GM12891 (cell line): ENCODE results near the gene HMCN2. TPM values are rescaled to one million over a fixed set of nuclear protein-coding genes. Genes with fewer than 3 reads are reported as not detected.

ENCODE experiments used
- DNase-seq: peaks from one replicate; pipeline ENCODE4 v3.0.0; 2011; ENCODE audit warnings: low spot score; ENCODE audit not compliant: insufficient read length
- FAIRE-seq: peaks from 2 replicates; lab custom pipeline; 2011; peaks lifted over from hg19 to GRCh38; lab: Jason Lieb, UNC
- PAX5 ChIP-seq: IDR thresholded peaks from 2 replicates; pipeline ENCODE4 v1.6.1; 2011; ENCODE audit warnings: low read length, moderate library complexity, mild to moderate bottlenecking; ENCODE audit not compliant: insufficient read depth, severe bottlenecking
- POLR2A ChIP-seq: IDR thresholded peaks from 2 replicates; pipeline ENCODE4 v1.6.1; 2011; ENCODE audit warnings: low read depth, low read length, control low read depth
- POLR2AphosphoS5 ChIP-seq: IDR thresholded peaks from 2 replicates; pipeline ENCODE4 v1.6.1; 2011; ENCODE audit warnings: low read depth, low read length, control low read depth
- POU2F2 ChIP-seq: IDR thresholded peaks from 2 replicates; pipeline ENCODE4 v1.6.1; 2011; ENCODE audit warnings: low read depth, mild to moderate bottlenecking, control low read depth, low read length, moderate library complexity
- SPI1 ChIP-seq: IDR thresholded peaks from 2 replicates; pipeline ENCODE4 v1.6.1; 2011; ENCODE audit warnings: low read depth, low read length, control low read depth
- TAF1 ChIP-seq: IDR thresholded peaks from 2 replicates; pipeline ENCODE4 v1.6.1; 2011; ENCODE audit warnings: low read depth, low read length, control low read depth
- polyA plus RNA-seq: library from polyadenylated mRNA; unstranded; fragments of >200 nt; gene quantifications from one replicate; pipeline ENCODE4 v1.2.1, GENCODE V29; 2012; ENCODE audit warnings: low read depth, missing spikeins, inconsistent platforms; ENCODE audit not compliant: missing spikeins

HMCN2 gene
- not detected for polyA plus RNA-seq

GRCh38 chr9:130265431-130266235, at the start of gene HMCN2:
Gene HMCN2, plus strand, starts transcription at chr9:130265760. Its CDS starts 119 bp downstream, at chr9:130265879.
- DNase-seq (no peak), FAIRE-seq (no peak)
- no peak for TF ChIP-seq SPI1
- no peak for TF ChIP-seq TAF1
- no peak for TF ChIP-seq POLR2A
- TF ChIP-seq POLR2AphosphoS5, result no peak
- TF ChIP-seq POU2F2, result no peak
- TF ChIP-seq PAX5, result no peak

GRCh38 chr9:130217838-130218237, 47.7 kb upstream of the HMCN2 start:
- FAIRE-seq, result no peak
- no peak for DNase-seq
- TF ChIP-seq POLR2A, result no peak
- no peak for TF ChIP-seq POLR2AphosphoS5
- TF ChIP-seq PAX5, result no peak
- no peak for TF ChIP-seq TAF1
- no peak for TF ChIP-seq POU2F2
- TF ChIP-seq SPI1, result no peak

GRCh38 chr9:130219661-130220096, 45.9 kb upstream of the HMCN2 start:
- no peak for TF ChIP-seq SPI1
- no peak for TF ChIP-seq TAF1
- FAIRE-seq (no peak), DNase-seq (no peak)

- no peak for TF ChIP-seq TAF1
- TF ChIP-seq SPI1, result no peak
- DNase-seq (no peak), FAIRE-seq (no peak)
These were observed 45.2 kb upstream of the HMCN2 start for GRCh38 chr9:130220352-130220751.

GRCh38 chr9:130222833-130223232, 42.7 kb upstream of the HMCN2 start:
- no peak for DNase-seq
- no peak for FAIRE-seq

GRCh38 chr9:130225071-130225470, 40.5 kb upstream of the HMCN2 start:
- no peak for TF ChIP-seq POLR2AphosphoS5
- DNase-seq (no peak), FAIRE-seq (no peak)

More at GRCh38 chr9:130222833-130223232, 42.7 kb upstream of the HMCN2 start:
- no peak for TF ChIP-seq POLR2A
- no peak for TF ChIP-seq TAF1
- no peak for TF ChIP-seq PAX5
- TF ChIP-seq POLR2AphosphoS5, result no peak
- no peak for TF ChIP-seq SPI1
- no peak for TF ChIP-seq POU2F2

GRCh38 chr9:130225586-130225985, 40.0 kb upstream of the HMCN2 start:
- FAIRE-seq (no peak), DNase-seq (no peak)
- TF ChIP-seq SPI1 (no peak), POLR2AphosphoS5 (no peak), POU2F2 (no peak), POLR2A (no peak), TAF1 (no peak), PAX5 (no peak)

- DNase-seq, result no peak
- no peak for FAIRE-seq
- no peak for TF ChIP-seq POU2F2
- TF ChIP-seq PAX5, result no peak
- TF ChIP-seq POLR2AphosphoS5, result no peak
These were observed 39.4 kb upstream of the HMCN2 start for GRCh38 chr9:130226112-130226511.

GRCh38 chr9:130227833-130228232, 37.7 kb upstream of the HMCN2 start:
- no peak for TF ChIP-seq PAX5
- TF ChIP-seq TAF1, result no peak
- no peak for TF ChIP-seq POU2F2
- TF ChIP-seq POLR2A, result no peak
- TF ChIP-seq SPI1, result no peak
- TF ChIP-seq POLR2AphosphoS5, result no peak
- DNase-seq (no peak), FAIRE-seq (no peak)

GRCh38 chr9:130229759-130230158, 35.8 kb upstream of the HMCN2 start:
- FAIRE-seq (no peak), DNase-seq (no peak)
- no peak for TF ChIP-seq POLR2A
- no peak for TF ChIP-seq POU2F2
- no peak for TF ChIP-seq POLR2AphosphoS5
- TF ChIP-seq SPI1, result no peak
- TF ChIP-seq PAX5, result no peak
- no peak for TF ChIP-seq TAF1

- FAIRE-seq (no peak), DNase-seq (no peak)
- TF ChIP-seq POU2F2 (no peak), SPI1 (no peak), TAF1 (no peak), POLR2A (no peak), POLR2AphosphoS5 (no peak), PAX5 (no peak)
These were observed 34.9 kb upstream of the HMCN2 start for GRCh38 chr9:130230631-130231030.
